HL-60/S4 treated with retinoic acid at 250 ng/mL for 4 days and 3 days (cell line): ENCODE measurements around the gene ZNF652.
"Not testable (repeated sequence)": the region's sequence is repeated elsewhere in the genome, so short reads cannot be mapped to it uniquely, and the experiment has no call there.

Experiments
- in situ Hi-C: fragments of 300-500 bp; cut with MboI; formaldehyde crosslinking; loops from 2 replicates; pipeline ENCODE4 v1.7.0; 2022; ENCODE audit warnings: low sequenced_read_pairs

The ZNF652 gene

DNA sequence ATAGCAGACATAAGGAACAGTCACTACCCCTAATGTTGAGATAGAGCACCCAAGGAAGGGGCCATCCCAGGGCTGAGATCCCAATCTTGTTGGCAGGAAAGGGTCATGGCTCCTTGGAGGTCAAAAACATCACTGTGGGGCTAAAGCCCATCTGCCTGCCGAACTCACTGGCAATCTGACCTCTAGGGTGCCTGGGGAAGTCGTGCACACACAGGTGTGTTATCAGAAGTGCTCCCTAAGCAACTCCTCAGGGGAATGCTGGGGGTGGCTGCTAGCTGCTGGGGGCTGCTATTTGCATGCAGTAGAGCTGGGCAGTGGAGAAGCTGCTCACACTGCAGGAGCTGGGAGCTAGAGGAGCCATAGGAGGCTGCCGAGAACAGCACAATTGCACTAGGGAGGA is 84.0 kb downstream of the ZNF652 start:
- in situ Hi-C loops = no loop called here

DNA sequence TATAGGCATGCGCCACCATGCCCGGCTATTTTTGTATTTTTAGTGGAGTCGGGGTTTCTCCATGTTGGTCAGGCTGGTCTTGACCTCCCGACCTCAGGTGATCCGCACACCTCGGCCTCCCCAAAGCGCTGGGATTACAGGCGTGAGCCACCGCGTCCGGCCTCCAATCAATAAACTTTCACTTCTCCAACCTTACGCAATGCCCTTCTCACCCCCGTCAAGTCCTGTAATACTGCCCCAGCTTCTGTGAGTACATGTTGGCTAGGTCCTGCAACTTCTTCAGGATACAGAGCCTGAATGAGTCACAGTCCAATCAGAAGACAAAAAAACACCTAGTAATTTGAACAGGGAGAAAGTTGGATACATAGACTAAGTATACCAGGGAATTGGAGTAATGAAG is 84.4 kb downstream of the ZNF652 start:
- in situ Hi-C loops = no loop called here

DNA sequence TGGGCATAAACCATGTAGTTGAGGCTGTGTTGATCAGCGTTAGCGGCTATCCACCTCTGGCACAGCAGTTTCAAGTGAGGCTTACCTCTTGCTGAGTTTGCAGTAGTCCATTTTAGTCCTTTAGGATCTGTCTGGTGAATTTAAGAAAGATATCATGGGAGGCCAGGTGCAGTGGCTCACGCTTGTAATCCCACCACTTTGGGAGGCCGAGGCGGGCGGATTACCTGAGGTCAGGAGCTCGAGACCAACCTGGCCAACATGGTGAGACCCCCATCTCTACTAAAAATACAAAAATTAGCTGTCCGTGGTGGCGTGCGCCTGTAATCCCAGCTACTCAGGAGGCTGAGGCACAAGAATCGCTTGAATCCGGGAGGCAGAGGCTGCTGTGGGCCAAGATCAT is 86.1 kb downstream of the ZNF652 start:
- in situ Hi-C loops = not testable (repeated sequence)

DNA sequence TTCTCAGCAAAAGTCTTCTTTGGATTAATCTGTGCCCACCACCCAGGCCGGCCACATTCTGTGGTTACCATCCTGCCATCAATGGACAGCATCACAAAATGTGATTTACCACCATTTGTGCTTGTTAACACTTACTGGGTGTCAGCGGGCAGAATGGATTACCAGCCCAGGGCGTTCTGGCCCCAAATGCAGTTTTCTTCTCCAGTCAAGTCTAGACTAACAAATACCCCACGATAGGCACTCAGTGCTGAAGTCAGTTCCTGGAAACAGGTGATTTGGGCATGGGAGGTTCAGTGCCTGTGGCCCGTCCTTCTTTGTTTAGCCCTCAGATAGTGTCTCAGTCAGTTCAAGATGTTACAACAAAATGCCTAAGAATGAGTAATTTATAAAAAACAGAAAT is 92.7 kb downstream of the ZNF652 start:
- in situ Hi-C loops = no loop called here

DNA sequence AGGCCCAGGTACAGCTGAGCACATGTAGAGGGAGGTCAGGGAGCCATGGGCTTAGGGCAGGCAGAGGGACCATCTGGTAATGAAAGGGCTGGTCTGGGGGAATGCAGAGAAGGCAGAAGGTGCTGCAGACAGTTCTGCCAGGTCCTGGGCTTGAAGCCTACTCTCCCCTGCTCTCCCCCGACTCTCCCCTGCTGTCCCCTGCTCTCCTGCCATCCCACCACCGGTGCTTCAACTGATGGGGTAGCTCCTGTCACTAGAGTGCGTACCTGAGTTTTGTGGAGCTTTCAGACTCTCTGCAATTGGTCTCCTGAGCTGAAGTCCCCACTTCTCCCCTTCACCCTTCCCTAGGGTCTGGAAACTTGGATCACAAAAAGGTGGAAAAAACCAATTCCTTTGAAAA is 94.1 kb downstream of the ZNF652 start:
- in situ Hi-C loops = no loop called here

DNA sequence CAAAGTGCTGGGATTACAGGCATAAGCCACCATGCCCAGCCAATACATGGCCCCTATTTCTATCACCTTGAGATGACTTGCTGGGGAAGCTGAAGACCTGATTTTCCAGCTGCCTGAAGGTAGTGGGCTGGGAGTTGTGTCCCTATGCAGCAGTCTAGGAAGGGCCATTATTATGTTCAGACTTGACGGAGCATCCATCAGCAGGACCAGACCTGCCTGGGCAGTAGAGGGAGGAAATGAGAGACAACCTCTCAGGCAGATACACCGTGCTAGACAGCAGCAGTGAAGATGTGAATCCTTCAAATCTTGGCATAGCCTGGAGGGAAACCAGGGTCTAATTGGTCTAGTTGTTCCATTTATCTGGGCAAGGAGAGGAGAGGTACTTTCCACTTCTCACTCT is 95.8 kb downstream of the ZNF652 start:
- in situ Hi-C loops = no loop called here

DNA sequence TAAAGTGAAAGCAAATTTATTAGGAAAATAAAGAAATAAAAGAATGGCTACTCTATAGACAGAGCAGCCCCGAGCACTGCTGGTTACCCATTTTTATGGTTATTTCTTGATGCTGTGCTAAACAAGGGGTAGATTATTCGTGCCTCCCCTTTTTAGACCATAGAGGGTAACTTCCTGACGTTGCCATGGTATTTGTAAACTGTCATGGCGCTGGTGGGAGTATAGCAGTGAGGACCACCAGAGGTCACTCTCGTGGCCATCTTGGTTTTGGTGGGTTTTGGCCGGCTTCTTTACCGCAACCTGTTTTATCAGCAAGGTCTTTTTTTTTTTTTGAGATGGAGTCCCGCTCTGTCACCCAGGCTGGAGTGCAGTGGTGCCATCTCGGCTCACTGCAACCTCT is 100.5 kb downstream of the ZNF652 start:
- in situ Hi-C loops = not testable (repeated sequence)

DNA sequence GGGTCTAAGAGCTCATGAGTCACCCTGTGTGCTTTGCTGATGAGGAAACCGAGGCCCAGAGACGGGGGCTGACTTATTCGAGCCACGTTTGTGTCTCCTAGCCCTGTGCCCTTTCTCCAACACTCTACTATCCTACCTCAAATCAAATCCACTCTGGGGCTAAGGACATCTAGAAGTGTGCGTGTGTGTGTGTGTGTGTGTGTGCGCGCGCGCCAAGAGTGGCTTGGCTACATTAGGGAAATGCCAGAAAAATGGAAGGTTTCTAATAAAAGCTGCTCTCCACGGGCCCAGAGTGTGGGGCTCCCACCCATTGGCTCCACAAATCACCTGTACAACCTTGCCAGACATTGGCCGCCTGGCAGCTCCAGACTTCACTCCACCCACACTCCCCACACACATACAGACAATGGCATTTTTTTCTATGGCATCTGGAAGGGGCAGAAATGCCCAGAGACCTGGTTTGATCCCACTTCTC is 101.2 kb downstream of the ZNF652 start:
- in situ Hi-C loops = no loop called here

DNA sequence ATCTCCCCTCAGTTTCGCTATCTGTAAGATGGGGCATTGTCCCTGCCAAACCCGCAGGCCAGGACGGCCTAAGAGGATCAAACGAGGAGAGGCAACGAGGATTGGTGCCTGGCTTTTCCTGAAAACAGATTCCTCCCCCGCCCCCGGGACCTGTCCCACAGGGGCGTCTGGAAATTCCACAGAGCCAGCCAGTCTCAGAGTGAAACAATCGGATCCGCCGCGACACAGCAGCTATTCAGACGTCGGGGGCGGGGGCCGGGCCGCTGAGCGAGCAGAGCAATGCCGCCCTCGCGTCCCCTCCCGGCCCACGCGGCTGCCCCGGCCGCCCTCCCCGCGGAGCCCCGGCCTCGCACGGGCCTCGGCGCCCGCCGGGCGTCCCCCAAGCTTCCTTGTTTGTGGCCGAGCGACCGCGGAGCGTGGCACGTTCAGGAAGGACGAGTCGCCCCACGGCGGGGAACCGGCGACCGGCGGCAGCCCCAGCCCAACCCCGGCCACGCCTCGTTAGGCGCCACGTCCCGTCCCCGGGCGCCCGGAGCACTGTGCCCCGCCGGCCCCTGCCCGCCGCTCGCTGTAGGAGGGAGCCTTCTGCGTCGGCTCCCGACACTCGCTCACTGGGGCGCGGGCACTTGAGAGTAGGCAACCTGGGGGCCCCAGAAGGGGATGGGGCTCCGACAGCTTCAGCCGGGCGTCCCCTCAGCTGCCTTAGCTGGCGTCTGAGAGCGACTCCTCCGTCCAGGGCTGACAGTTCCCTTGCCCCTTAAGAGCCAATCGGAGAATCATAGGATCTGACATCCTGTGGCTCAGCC is 101.8 kb downstream of the ZNF652 start:
- in situ Hi-C loops = no loop called here

DNA sequence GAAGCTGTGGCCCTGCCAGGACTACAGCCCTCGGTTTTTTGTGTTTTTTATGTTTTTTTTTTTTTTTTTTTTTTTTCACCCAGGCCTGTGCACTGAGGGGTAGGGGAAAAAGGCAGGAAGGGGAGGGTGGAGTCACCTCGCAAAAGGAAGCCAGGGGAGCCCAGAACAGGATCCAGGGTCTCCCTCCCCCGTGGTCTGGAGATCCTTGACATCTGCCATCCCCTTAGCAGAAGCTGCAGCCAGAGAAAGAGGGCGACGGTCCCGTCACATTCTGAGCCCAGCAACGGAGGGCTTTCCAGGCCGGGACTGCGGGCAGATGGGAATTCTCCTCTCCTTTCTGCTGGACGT is 102.4 kb downstream of the ZNF652 start:
- in situ Hi-C loops = no loop called here

DNA sequence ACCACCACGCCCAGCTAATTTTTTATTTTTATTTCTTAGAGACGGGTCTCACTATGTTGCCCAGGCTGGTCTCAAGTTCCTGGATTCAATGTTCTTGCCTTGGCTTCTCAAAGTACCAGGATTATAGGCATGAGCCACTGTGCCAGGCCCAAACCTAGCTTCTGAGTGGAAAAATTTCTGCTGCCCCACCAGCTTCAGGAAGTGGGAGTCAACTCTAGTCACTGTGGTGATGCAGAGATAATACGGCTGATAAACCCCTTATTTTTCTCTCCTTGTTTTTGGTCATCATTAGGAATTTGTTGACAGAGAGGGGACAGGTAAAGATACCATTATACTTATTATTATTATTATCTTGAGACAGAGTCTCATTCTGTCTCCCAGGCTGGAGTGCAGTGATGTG is 103.7 kb downstream of the ZNF652 start:
- in situ Hi-C loops = no loop called here

DNA sequence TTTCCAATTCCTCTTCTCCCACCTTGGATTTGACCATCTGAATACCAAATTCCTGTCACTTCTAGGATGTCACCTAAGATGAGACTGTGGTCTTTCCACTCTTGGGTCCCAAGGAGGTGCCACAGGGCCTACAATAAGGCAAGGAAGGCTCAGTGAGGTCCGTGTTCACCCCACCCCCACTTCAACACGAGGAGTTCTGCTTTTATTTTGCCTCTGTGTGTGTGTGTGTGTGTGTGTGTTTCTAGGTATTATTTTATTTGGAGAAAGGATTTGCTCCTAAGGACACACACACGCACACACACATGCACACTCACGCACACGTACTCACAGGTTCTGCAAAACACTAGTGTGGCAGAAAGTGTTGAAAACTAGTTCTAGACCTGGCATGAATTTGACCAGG is 106.9 kb downstream of the ZNF652 start:
- in situ Hi-C loops = no loop called here

DNA sequence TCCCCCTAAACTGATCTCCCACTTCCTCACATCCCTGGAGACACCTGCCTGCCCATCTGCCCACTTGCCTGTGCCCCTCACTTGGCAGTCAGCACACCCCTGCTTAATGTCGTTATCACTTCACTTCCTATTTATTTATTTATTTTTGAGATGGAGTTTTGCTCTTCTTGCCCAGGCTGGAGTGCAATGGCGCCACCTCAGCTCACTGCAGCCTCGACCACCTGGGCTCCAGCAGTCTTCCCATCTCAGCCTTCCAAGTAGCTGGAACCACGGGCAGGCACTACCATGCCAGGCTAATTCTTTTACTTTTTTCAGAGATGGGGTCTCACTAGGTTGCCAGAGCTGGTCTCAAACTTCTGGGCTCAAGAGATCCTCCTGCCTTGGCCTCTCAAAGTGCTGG is 108.0 kb downstream of the ZNF652 start:
- in situ Hi-C loops = no loop called here

DNA sequence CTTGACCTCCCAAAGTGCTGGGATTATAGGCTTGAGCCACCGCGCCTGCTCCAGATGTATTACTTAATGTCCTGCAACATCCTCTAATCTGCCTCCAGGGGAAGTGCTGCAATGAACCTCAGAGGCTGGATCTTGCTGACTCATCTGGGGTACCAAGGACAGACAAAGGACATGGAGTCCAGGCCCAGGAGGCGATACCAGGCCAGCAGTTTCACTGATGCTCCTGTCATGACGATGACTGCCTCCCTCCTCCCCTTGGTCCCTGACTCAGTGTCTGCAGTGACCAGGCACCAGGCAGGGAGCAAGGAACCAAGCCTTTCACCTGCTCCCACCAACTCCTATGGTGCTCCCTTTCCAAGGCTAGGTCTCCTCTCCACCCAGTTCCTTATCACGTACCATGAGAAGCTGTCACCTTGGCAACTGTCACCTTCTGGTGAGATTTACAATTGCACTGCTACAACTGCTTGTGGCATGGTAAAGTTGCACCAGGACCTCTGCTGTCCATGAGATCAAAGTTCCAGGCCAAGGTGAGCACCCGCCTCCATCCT is 109.8 kb downstream of the ZNF652 start:
- in situ Hi-C loops = no loop called here

DNA sequence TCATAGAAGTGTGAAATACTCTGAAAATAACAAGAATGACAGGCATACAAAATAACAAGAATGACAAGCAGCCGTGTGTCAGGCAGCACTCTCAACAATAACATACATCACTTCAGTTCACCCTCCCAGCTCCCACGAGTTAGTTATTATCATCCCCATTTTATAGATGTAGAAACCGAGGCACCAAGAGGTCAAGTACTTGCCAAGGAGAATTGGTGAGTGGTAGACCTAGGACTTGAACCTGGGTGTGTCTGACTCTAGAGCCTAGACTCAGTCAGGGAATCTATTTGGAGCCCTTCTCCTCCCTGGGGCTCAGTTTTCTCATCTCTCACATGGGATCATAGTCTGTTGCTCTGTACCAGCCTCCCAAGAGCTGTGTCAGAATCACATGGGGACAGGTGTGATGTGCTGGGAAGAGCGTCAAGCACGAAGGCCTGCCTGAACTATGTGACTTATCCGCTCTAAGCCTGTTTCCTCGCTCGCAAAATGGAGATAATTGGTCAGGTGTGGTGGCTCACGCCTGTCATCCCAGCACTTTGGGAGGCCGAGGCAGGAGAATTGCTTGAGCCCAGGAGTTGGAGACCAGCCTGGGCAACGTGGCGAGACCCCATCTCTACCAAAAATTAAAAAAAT is 112.0 kb downstream of the ZNF652 start:
- in situ Hi-C loops = no loop called here

DNA sequence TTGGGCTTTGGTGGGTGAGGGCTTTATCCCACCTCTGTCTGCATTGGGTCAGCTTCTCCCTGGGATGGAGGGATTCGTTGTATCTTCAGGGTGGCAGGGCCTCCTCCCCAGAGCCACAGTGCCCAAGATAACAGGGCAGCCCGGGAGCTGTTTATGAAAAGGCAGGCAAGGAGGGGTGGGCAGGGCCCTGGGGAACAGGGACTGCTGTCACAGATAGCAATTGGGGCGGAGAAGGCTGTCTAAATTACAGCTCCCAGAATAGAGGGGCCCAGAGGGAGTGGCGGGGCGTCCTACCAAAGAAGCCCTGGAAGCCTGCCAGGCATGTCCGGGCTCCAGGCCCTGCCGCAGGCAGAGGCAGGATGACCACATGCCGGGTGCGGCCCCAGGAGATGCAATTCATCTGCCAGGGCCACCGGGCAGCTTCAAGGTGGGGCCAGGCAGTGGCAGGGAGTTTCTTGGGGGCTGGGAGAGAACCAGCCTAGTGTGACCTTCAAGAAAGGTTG is 112.7 kb downstream of the ZNF652 start:
- in situ Hi-C loops = no loop called here

DNA sequence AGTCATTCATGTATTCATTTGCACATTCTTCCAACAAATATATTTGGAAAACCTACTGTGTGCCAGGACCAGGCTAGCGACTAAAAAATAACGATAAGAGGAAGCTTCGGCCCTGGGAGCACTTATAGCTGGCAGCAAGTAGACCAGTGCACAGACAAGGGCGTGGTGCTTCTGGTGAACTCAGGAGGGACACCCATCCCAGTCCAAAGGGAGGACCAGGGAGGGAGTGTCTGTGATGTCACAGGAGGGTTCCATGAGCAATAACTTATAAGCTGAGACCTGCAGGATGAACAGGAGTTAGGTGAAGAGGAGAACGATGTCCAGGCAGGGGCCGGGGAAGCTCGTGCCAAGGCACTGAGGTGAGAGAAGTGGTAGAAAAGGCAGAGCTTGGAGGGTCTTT is 114.1 kb downstream of the ZNF652 start:
- in situ Hi-C loops = no loop called here

DNA sequence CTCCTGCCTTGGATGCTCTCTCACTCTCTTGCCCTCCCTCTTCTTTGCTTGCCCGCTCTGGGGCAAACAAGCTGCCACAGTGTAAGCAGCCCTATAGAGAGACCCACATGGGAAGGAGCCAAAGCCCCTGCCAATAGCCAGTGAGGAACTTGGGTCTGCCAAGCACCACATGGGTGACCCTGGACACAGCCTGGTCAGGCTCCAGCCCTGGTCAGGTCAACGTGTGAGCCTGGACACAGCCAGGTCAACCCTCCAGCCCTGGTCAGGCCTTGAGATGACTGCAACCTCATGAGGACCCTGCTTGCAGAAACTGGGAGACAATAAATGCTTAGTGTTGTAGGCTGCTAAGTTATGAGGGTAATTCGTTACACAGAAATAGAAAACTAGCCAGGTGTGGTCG is 117.2 kb downstream of the ZNF652 start:
- in situ Hi-C loops = no loop called here
